ENCODE data around the gene IL22RA2. TPM values are rescaled to one million over a fixed set of nuclear protein-coding genes. Genes with fewer than 3 reads are reported as not detected.

IL22RA2 gene
- total RNA-seq, 2 donors from 2014 or later: not detected

- ATAC-seq (replicated peaks): no peak
These were observed 28.0 kb downstream of the IL22RA2 start for GRCh38 chr6:137145421-137145820.

GRCh38 chr6:137136065-137136464 is 37.4 kb downstream of the IL22RA2 start:
- no peaks in the 10 kb centered on the region for H3K27me3 Mint-ChIP-seq
- no peaks in the 10 kb centered on the region for H3K4me1 Mint-ChIP-seq
- H3K36me3 Mint-ChIP-seq (ENCODE audit: low read depth): no peaks in the 10 kb centered on the region
- peaks cover 8% of the 10 kb centered on the region for H3K9me3 Mint-ChIP-seq
- H3K27ac Mint-ChIP-seq: no peak overlapping the region
- no peak for ATAC-seq (replicated peaks)
- H3K4me3 Mint-ChIP-seq: no peak overlapping the region

More at GRCh38 chr6:137145421-137145820, 28.0 kb downstream of the IL22RA2 start:
- Mint-ChIP-seq H3K36me3 (ENCODE audit: low read depth) (no peaks in the 10 kb centered on the region), H3K27me3 (no peaks in the 10 kb centered on the region), H3K4me1 (no peaks in the 10 kb centered on the region), H3K9me3 (no peaks in the 10 kb centered on the region), H3K27ac (no peak overlapping the region), H3K4me3 (no peak overlapping the region)

GRCh38 chr6:137134483-137134882 is 39.0 kb downstream of the IL22RA2 start:
- Mint-ChIP-seq H3K27ac (no peak overlapping the region), H3K4me3 (no peak overlapping the region), H3K4me1 (no peaks in the 10 kb centered on the region), H3K9me3 (peaks cover 8% of the 10 kb centered on the region), H3K27me3 (no peaks in the 10 kb centered on the region), H3K36me3 (ENCODE audit: low read depth) (no peaks in the 10 kb centered on the region)
- ATAC-seq (replicated peaks): no peak

GRCh38 chr6:137133122-137133521 is 40.3 kb downstream of the IL22RA2 start:
- Mint-ChIP-seq H3K4me1 (no peaks in the 10 kb centered on the region), H3K27me3 (no peaks in the 10 kb centered on the region), H3K36me3 (ENCODE audit: low read depth) (no peaks in the 10 kb centered on the region), H3K27ac (no peak overlapping the region), H3K4me3 (no peak overlapping the region), H3K9me3 (peaks cover 8% of the 10 kb centered on the region)
- no peak for ATAC-seq (replicated peaks)

- no peaks in the 10 kb centered on the region for H3K36me3 Mint-ChIP-seq (ENCODE audit: low read depth)
- H3K27ac Mint-ChIP-seq: no peak overlapping the region
- ATAC-seq (replicated peaks): no peak
- H3K4me3 Mint-ChIP-seq: no peak overlapping the region
- H3K9me3 Mint-ChIP-seq: no peaks in the 10 kb centered on the region
- no peaks in the 10 kb centered on the region for H3K4me1 Mint-ChIP-seq
- no peaks in the 10 kb centered on the region for H3K27me3 Mint-ChIP-seq
These were observed 46.5 kb downstream of the IL22RA2 start for GRCh38 chr6:137126875-137127485.

- Mint-ChIP-seq H3K9me3 (no peaks in the 10 kb centered on the region), H3K4me3 (no peak overlapping the region), H3K4me1 (peaks cover 6% of the 10 kb centered on the region), H3K27ac (no peak overlapping the region), H3K27me3 (no peaks in the 10 kb centered on the region), H3K36me3 (ENCODE audit: low read depth) (no peaks in the 10 kb centered on the region)
- no peak for ATAC-seq (replicated peaks)
These were observed 50.4 kb downstream of the IL22RA2 start for GRCh38 chr6:137123078-137123477.

- no peak overlapping the region for H3K4me3 Mint-ChIP-seq
- no peak for ATAC-seq (replicated peaks)
- H3K36me3 Mint-ChIP-seq (ENCODE audit: low read depth): no peaks in the 10 kb centered on the region
- peaks cover 6% of the 10 kb centered on the region for H3K4me1 Mint-ChIP-seq
- H3K9me3 Mint-ChIP-seq: no peaks in the 10 kb centered on the region
- no peaks in the 10 kb centered on the region for H3K27me3 Mint-ChIP-seq
- H3K27ac Mint-ChIP-seq: no peak overlapping the region
These were observed 50.8 kb downstream of the IL22RA2 start for GRCh38 chr6:137122612-137123011.

GRCh38 chr6:137121401-137121997 is 51.9 kb downstream of the IL22RA2 start:
- H3K4me3 Mint-ChIP-seq: peak overlapping the region; percentile 54
- H3K36me3 Mint-ChIP-seq (ENCODE audit: low read depth): no peaks in the 10 kb centered on the region
- no peaks in the 10 kb centered on the region for H3K27me3 Mint-ChIP-seq
- H3K9me3 Mint-ChIP-seq: no peaks in the 10 kb centered on the region
- H3K4me1 Mint-ChIP-seq: peaks cover 6% of the 10 kb centered on the region
- no peak for ATAC-seq (replicated peaks)
- H3K27ac Mint-ChIP-seq: no peak overlapping the region

GRCh38 chr6:137120748-137121147 is 52.7 kb downstream of the IL22RA2 start:
- H3K27ac Mint-ChIP-seq: no peak overlapping the region
- H3K4me1 Mint-ChIP-seq: peaks cover 6% of the 10 kb centered on the region
- H3K4me3 Mint-ChIP-seq: peak overlapping the region; percentile 54
- no peaks in the 10 kb centered on the region for H3K36me3 Mint-ChIP-seq (ENCODE audit: low read depth)
- no peak for ATAC-seq (replicated peaks)
- no peaks in the 10 kb centered on the region for H3K27me3 Mint-ChIP-seq
- no peaks in the 10 kb centered on the region for H3K9me3 Mint-ChIP-seq

- H3K27ac Mint-ChIP-seq: no peak overlapping the region
- no peaks in the 10 kb centered on the region for H3K27me3 Mint-ChIP-seq
- peaks cover 6% of the 10 kb centered on the region for H3K4me1 Mint-ChIP-seq
- H3K4me3 Mint-ChIP-seq: no peak overlapping the region
- no peak for ATAC-seq (replicated peaks)
- H3K9me3 Mint-ChIP-seq: no peaks in the 10 kb centered on the region
- no peaks in the 10 kb centered on the region for H3K36me3 Mint-ChIP-seq (ENCODE audit: low read depth)
These were observed 54.0 kb downstream of the IL22RA2 start for GRCh38 chr6:137119196-137120104.

GRCh38 chr6:137117581-137117980 is 55.9 kb downstream of the IL22RA2 start:
- Mint-ChIP-seq H3K4me1 (peaks cover 6% of the 10 kb centered on the region), H3K4me3 (no peak overlapping the region), H3K27me3 (no peaks in the 10 kb centered on the region), H3K9me3 (no peaks in the 10 kb centered on the region), H3K27ac (no peak overlapping the region), H3K36me3 (ENCODE audit: low read depth) (no peaks in the 10 kb centered on the region)
- ATAC-seq (replicated peaks): no peak

GRCh38 chr6:137116807-137117206 is 56.6 kb downstream of the IL22RA2 start:
- H3K27me3 Mint-ChIP-seq: no peaks in the 10 kb centered on the region
- H3K27ac Mint-ChIP-seq: no peak overlapping the region
- no peaks in the 10 kb centered on the region for H3K9me3 Mint-ChIP-seq
- H3K4me1 Mint-ChIP-seq: peaks cover 6% of the 10 kb centered on the region
- H3K36me3 Mint-ChIP-seq (ENCODE audit: low read depth): no peaks in the 10 kb centered on the region
- ATAC-seq (replicated peaks): no peak
- no peak overlapping the region for H3K4me3 Mint-ChIP-seq

- no peaks in the 10 kb centered on the region for H3K4me1 Mint-ChIP-seq
- no peak for ATAC-seq (replicated peaks)
- no peaks in the 10 kb centered on the region for H3K27me3 Mint-ChIP-seq
- H3K9me3 Mint-ChIP-seq: no peaks in the 10 kb centered on the region
- no peak overlapping the region for H3K27ac Mint-ChIP-seq
- no peak overlapping the region for H3K4me3 Mint-ChIP-seq
- no peaks in the 10 kb centered on the region for H3K36me3 Mint-ChIP-seq (ENCODE audit: low read depth)
These were observed 57.8 kb downstream of the IL22RA2 start for GRCh38 chr6:137115658-137116057.

- Mint-ChIP-seq H3K4me3 (no peak overlapping the region), H3K27me3 (no peaks in the 10 kb centered on the region), H3K4me1 (no peaks in the 10 kb centered on the region), H3K36me3 (ENCODE audit: low read depth) (no peaks in the 10 kb centered on the region), H3K9me3 (no peaks in the 10 kb centered on the region), H3K27ac (no peak overlapping the region)
- no peak for ATAC-seq (replicated peaks)
These were observed 61.4 kb downstream of the IL22RA2 start for GRCh38 chr6:137112067-137112355.
